RWPE1 (cell line): ENCODE results near the gene DPH2.

Experiments
- CTCF ChIA-PET: fragments of 350-600 bp; sonication (Branson Sonifier 250); formaldehyde crosslinking; extraction: SDS; loops from one replicate; lab custom pipeline; 2021; lab: Yijun Ruan, JAX
- POLR2A ChIA-PET: fragments of 400-600 bp; formaldehyde crosslinking; extraction: SDS; loops from one replicate; lab custom pipeline; 2020; ENCODE audit warnings: antibody characterized with exemption; ENCODE audit not compliant: low non-redundant PET; lab: Yijun Ruan, JAX
- DNase-seq: peaks from one replicate; pipeline ENCODE4 v3.0.0; 2012; ENCODE audit warnings: low spot score
- H3K27ac ChIP-seq: fragments of 450-650 bp; 2 replicates; pipeline ENCODE4 v1.5.1; 2017
- TF ChIP-seq, protein P1 (sequence below): fragments of 450-650 bp; conservative IDR thresholded peaks from 2 replicates; pipeline ENCODE4 v1.5.1; 2017; ENCODE audit warnings: low read depth, mild to moderate bottlenecking

DPH2 gene

DNA sequence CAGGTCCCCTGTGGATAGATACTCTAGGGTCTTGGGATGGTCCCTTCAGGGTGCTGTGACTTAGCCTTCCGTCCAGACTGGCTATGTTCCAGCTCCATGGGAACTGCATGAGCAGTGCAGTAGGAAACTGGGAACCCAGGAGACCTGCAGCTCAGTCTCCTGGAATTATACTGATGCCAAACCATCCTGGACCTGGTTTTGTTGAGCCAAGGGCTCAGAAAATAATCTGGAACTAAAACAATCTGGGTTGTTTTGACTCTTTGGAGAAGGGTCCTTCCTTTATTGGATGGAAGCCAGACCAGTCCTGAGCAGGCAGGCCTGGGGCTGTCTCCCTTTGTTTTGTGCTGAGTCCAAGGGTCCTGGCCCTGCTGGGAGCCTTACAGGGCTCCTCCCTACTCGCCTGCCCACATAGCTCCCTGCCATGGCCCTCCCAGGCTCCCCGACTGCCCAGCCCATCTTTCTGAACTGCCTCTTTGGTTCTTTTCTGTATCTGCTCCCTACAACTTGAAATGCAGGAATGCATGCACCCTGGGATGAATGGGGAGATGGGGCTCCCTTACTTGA lies 21.9 kb upstream of the DPH2 start:
- ChIA-PET POLR2A (no interaction called here), CTCF (interaction anchor here (1.4 to 3.7 kb wide), 2 partner anchors 14 to 183 kb away, joined by 5 to 20 read pairs; partner anchors contain the start of gene ARTN)
- peak overlapping the region; percentile 90 for H3K27ac ChIP-seq
- TF ChIP-seq, protein P1, sequence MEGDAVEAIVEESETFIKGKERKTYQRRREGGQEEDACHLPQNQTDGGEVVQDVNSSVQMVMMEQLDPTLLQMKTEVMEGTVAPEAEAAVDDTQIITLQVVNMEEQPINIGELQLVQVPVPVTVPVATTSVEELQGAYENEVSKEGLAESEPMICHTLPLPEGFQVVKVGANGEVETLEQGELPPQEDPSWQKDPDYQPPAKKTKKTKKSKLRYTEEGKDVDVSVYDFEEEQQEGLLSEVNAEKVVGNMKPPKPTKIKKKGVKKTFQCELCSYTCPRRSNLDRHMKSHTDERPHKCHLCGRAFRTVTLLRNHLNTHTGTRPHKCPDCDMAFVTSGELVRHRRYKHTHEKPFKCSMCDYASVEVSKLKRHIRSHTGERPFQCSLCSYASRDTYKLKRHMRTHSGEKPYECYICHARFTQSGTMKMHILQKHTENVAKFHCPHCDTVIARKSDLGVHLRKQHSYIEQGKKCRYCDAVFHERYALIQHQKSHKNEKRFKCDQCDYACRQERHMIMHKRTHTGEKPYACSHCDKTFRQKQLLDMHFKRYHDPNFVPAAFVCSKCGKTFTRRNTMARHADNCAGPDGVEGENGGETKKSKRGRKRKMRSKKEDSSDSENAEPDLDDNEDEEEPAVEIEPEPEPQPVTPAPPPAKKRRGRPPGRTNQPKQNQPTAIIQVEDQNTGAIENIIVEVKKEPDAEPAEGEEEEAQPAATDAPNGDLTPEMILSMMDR, result no peak
- DNase-seq, result no peak

DNA sequence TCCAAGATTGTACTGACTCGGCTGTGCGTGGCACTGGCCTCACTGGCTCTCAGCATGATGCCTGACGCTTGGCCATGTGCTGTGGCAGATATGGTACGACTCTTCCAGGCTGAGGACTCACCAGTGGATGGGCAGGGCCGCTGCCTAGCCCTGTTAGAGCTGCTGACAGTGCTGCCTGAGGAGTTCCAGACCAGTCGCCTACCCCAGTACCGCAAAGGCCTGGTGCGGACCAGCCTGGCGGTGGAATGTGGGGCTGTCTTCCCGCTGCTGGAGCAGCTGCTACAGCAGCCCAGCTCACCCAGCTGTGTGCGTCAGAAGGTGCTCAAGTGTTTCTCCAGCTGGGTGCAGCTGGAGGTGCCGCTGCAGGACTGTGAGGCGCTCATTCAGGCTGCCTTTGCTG lies 20.1 kb upstream of the DPH2 start:
- POLR2A ChIA-PET, result no interaction called here
- TF ChIP-seq, protein P1, result no peak
- H3K27ac ChIP-seq, result 0 out of 2 replicates have a peak overlapping the region, but pooled peaks have one; percentile 90
- CTCF ChIA-PET, result no interaction called here
- no peak for DNase-seq

DNA sequence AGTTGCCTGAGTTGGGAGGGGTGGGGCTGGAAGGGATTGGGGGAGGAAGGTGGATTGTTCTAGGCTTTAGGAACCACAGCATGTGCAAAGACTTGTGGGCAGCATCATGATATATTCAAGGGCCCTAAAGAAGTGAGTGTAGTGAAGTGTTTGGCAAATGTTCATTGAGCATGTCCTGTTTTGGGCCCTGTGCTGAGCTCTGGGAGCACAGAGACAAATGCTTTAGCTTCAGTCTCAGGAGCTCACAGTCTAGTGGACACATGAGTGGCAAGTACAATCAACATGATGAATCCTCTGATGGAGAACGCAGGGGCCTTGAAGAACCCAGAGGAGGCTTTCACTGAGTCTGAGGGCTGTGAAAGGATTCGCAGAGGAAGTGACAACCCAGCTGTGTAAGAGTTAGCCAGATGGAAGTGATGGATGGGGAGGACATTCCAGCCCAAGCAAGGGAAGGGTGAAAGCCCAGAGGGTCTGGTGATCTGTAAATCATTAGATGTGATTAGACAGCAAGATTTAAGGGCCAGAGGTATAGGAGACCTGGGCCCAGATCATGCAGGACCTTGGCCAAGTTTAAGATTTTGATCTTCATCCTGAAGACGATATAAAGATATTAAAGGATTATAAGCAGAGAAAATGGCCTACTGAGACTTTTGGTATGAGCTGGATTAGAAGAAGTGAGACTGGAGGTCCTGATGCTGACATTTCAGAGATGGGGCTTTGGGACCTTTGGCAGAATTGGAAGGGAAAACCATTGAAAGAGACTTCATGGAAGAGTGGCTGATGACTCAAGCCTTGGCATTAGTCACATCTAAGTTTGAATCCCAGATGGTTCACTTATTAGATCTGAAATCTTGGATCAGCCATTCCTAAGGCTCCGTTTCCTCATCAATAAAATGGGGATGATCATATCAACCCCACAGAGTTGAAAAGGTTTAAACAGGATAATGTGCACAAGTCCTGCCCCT lies 18.5 kb upstream of the DPH2 start:
- ChIA-PET CTCF (no interaction called here), POLR2A (interaction anchor here (0.6 kb wide), 1 partner anchor 14 kb away, joined by 3 read pairs; no protein-coding TSS in a partner anchor)
- no peak for DNase-seq
- TF ChIP-seq, protein P1, result no peak
- H3K27ac ChIP-seq, result no peak overlapping the region

DNA sequence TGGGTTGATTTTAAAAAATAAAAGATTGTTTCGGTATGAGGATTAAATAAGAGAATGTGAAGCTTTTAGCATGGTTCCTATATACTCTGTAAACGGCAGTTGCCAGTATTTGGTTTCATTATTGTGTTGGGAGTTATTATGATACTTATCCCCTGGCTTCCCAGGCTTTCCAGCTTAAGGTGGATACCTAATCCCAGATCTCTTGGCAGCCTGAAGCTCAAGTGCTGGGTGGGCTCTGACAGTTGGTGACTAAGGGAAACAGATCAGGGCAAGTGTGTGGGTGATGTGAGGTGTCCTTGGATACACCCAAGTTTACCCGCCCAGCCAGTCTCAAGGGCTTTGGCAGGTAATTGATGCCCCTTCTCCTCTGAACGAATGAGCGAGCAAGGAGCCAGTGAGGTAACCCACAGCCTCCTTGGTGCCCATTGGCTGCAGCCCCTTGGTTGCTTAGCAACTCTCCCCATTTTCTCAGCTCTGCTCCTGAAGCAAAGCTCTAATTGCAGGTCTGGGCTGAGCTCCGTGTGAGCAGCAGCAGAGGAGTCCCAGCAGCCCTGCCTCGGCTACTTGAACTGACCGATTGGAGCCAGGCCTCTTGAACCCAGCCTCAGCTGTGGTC lies 17.0 kb upstream of the DPH2 start:
- ChIA-PET CTCF (no interaction called here), POLR2A (no interaction called here)
- peak overlapping the region; percentile 33 for H3K27ac ChIP-seq
- DNase-seq, result no peak
- TF ChIP-seq, protein P1, result no peak

DNA sequence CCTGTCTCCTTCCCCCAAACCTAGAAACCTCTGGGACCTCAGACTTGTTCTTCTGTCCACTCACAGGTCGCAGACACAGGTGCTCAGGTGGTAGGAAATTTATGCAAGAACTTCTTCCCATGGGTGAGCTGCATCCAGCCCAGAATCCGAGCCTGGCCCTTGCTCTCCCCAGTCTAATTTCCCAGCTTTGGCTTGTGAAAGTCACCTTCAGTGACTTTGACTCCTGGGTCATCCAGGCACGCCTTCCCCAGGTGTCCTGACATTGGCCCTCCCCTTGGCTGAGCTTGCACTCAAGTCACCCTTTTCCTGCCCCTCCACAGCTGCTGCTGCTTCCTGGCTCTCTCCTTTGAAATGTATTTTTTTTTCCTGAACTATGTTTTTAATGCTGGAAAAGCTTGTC lies 16.4 kb upstream of the DPH2 start:
- CTCF ChIA-PET, result no interaction called here
- DNase-seq, result no peak
- POLR2A ChIA-PET, result no interaction called here
- H3K27ac ChIP-seq, result peak overlapping the region; percentile 33
- TF ChIP-seq, protein P1, result no peak

DNA sequence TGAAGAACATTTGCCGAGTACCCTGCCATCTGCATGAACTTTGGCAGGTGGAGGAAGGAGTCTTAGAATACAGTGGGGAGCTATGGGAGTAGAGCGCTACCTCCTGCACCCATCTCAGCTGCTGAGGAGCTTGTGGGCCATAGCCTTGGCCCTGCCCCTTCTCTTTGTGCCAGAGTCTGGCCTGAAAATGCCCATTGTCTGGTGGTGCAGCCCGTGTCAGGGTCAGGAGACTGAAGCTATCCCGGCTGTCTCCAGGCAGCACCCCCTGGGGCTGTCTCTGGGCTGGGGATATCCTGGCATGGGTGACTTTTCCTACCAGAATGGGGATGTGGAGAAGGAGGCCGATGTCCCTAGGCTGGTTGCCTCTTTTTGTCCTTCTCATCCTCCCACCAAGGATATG lies 15.8 kb upstream of the DPH2 start:
- no peak for DNase-seq
- ChIA-PET CTCF (interaction anchor here (0.5 to 0.6 kb wide), 2 partner anchors 46 to 98 kb away, joined by 3 to 5 read pairs; no protein-coding TSS in a partner anchor), POLR2A (no interaction called here)
- TF ChIP-seq, protein P1, result no peak
- H3K27ac ChIP-seq, result 0 out of 2 replicates have a peak overlapping the region, but pooled peaks have one; percentile 12
